ENCODE results near the gene KYAT1.

KYAT1 gene

DNA sequence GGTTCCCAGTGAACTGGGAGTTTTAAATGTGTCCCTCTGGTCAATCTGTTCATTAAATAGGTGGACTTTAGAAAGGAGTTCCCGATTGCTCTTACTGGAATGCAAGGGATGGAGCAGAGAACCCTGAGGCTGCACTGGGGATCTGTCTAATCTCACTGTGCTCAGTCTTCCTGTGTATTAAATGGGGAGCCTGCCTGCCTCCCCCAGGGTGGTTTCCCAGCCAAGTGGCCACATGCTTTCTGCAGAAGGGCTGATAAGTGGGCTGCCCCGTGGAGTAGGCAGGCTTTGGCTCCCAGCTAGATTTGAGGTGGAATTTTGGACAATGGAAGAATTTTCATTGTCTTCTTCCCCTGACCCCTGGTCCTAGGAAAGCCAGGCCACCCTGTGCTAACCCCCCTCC, 25.0 kb upstream of the KYAT1 start:
- DNase-seq: no peak

DNA sequence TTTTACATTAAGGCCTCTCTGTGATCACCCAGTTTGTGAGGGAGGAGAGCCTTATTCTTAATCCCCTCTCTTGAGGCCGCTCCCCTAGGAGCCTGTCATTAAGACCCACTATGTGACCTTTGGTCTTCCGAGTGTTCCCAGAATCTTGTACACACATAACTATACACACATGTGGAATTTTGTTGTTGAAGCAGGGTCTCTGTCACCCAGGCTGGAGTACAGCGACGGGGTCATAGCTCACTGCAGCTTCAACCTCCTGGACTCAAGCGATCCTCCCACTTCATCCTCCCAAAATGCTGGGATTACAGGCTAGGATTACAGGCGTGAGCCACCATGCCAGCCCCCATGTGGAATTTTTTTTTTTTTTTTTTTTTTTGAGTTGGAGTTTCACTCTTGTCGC, 24.2 kb upstream of the KYAT1 start:
- no peak for DNase-seq

DNA sequence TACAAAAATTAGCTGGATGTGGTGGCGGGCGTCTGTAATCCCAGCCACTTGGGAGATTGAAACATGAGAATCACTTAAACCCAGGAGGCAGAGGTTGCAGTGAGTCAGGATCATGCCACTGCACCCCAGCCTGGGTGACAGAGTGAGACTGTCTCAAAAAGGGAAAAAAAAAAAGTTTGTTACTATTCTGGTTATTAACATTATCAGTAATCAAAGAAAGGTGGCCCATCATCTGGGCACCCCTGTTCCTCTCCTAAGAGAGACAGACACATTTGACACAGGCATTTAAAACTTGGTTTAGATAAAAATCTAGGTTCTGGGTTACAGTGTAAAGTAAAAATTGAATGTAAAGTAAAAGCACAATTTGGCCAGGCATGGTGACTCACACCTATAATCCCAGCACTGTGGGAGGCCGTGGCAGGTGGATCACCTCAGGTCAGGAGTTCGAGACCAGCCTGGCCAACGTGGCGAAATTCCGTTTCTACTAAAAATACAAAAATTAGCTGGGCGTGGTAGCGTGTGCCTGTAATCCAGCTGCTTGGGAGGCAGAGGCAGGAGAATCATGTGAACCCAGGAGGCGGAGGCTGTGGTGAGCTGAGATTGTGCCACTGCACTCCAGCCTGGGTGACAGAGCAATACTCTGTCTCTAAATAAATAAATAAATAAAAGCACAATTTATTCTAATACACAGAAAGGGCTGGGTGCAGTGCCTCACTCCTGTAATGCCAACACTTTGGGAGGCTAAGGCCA, 22.3 kb upstream of the KYAT1 start:
- DNase-seq: peak; percentile 52

DNA sequence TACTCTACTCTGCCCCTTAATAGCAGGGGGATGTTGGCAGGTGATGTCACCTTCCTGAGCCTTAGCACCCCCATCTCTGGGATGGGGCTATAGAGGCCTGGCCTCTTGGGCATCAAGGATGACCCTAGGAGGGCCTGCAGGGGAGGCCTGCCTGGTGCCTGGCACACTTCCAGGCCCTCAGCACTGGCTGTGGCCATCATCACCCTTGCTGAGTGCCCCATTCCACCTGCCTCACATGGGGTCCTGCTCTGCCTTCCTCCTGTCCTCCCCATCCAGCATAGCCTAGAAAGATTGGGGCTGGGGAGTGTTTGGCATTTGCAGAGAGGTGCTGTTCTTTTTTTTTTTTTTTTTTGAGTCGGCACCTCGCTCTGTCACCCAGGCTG, 21.3 kb upstream of the KYAT1 start:
- DNase-seq: no peak

DNA sequence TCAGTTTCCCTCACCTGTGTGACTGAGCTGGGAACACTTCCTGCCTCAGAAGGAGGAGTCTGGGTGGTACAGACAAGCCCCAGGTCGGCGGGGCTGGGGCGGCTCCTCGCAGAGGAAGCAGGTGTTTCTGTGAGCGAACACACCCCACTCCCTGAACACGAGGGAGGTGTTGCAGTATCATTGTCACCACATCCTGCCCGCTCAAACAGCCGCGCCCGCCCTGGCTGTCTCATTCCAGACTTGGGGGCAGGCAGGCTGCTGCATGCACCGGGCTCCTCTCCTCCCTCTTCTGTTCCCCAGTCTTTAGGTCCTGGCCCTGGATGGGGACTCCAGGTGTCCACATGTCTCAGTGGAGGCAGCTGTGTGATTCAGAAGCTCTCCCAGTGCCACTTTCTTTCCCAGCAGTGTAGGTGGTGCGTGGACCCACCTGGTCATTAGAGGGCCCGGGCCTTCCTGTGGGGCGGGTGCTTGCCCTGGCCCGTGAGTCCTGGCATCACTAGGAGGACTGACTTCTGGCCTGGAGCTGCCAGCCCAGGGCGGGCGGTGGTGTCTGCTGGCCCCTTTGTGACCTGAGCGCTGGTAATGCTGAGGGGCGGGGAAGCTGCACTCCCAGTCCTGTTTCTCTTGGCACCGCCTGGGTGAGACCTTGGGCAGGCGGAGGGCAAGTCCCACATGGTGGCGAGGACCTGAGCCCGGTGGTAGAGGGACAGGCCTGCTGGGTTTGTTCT, 20.8 kb upstream of the KYAT1 start:
- no peak for DNase-seq

DNA sequence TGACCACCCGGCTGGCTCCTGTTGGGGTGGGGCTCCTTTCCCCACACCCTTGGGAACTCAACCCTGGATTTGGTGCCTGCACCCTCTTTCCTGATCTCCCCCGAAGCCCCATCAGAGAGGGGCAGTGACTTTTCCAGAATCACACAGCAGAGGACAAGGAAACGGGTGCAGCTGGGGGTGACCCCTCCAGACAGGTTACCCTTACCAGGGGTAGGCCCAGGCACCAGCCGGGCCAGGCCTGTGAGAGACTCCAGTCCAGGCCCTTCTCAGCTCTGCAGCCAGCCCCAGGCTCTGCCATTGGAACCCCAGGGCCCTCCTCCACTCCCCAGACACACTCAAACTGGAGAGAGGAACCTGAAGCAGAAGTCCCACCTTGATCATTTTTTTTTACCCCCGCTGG, 20.1 kb upstream of the KYAT1 start:
- DNase-seq: no peak

DNA sequence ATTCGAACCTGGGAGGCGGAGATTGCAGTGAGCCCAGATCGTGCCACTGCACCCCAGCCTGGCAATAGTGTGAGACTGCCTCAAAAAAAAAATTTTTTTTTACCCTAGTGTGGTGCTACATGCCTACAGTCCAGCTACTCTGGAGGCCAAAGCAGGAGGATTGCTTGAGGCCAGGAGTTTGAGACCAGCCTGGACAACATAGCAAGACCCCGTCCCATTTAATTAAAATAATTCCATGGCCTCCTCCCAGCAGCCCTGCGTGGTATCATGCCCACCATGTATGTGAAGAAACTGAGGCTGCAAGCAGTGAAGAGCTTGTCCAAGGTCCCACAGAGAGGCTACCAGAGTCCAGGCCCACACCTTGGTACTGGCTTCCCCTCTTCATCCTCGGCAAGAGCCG, 19.6 kb upstream of the KYAT1 start:
- no peak for DNase-seq

DNA sequence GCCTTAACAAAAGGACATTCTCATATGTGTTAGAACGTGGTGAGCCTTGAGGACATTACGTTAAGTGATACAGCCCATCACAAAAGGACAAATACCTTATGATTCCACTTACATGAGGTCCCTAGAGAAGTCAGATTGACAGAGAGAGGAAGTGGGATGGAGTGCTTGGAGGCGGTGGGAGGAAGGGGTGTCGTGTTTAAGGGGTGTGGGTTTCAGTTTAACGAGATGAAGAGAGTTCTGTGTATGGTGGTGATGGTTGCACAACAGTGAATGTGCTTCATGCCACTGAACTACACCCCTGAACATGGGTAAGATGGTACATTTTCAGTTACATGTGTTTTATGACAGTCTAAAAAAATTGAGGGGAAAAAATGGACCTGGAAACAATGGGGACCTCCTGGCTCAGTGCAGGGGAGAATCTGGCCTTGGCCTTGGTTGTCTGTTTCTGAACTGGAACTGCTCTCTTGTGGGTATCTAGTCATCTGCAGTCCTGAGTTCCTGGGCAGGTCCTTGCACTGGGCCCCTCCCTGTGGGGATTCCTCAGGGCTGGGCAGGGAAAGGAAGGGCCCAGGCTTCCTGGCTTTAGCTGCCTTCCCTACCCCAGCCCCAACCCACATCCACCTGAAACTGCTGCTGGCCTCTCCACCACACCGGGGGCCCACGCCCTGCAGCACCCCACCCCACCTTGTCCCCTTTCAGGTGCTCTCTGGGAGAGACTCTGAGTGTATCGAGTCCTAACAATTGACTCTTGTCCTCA, 18.0 kb upstream of the KYAT1 start:
- DNase-seq: no peak

DNA sequence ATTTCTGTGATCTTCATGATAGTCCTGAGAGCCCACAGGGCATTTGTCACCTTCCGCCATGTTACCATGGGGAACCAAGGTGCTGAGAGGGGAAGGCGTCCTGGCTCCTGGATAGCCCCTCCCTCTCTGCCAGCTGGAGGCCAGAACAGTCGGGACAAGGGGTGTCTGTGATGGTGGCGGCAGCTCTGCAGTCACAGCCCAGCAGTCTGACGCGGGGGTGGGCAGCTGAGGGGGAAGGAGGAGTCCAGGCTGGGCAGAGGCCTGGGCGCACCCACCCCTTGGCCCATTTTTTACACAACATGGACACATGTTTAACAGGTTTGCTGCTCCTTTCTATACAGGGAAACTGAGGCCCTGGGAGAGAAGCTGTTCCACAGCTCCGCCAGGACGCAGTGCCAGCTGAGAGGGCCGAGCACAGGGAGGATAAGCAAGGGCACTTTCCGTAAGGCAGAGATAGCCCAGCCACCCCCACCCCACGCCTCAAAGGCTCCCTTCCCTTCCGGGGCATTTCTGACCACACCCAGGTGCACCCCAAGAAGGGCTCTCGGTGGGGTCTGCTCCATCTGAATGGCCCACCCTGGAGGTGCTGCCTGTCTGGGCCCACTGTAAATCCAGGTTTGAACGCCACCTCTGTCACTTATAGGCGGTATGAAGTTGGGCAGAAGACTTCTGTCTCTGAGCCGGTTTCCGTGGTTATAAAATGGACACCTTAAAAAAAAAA, 17.3 kb upstream of the KYAT1 start:
- no peak for DNase-seq

DNA sequence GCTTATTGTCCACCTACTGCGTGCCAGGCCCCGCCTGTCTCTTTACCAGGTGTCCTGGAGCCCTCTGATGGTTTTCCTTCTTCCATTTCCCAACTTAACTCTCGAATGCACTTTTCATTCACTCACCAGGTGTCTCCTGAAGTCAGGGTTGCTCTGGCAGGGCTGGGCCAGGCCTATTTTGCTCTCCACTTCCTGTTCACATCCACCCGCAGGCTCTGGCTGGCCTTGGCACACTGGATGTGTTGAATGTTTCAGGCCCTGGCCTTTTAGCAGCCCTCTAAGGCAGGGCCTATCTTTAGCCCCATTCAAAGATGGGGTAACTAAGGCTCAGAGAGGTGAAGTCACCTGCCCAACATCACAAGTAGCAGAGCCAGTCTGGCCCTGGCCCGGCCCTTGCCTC, 16.6 kb upstream of the KYAT1 start:
- no peak for DNase-seq

DNA sequence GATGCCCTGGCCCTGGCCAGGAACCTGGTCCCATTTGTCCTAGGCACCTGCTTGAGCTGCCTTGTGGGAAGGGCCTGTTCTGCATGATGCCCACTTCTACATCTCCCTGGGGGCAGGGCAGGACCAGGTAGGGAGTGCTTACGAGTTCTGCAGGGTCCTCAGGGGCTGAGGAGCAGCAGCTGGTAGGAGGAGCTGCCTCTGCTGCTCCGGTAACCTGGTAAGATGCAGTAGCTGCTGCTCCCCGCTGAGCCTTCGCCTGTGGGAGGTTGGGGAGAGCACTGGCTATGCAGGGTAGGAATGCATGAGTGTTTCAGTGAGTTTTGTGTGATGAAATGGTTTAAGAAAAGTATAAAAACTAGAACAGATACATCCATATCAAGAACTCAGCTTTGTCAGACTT, 13.8 kb upstream of the KYAT1 start:
- no peak for DNase-seq

DNA sequence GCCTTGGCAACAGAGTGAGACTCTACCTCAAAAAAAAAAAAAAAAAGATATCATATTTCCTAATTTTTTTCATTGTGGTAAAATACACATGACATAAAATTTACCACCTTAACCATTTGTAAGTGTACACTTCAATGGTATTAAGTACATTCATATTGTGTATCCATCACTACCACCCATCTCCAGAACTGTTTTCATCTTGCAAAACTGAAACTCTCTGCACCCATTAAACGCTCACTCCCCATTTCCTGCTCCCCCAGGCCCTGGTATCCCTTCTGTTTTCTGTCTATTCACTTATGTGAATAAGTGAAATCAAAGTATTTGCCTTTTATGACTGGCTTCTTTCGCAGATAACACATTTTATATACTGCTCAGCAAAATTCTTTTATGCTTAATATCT, 13.0 kb upstream of the KYAT1 start:
- no peak for DNase-seq

DNA sequence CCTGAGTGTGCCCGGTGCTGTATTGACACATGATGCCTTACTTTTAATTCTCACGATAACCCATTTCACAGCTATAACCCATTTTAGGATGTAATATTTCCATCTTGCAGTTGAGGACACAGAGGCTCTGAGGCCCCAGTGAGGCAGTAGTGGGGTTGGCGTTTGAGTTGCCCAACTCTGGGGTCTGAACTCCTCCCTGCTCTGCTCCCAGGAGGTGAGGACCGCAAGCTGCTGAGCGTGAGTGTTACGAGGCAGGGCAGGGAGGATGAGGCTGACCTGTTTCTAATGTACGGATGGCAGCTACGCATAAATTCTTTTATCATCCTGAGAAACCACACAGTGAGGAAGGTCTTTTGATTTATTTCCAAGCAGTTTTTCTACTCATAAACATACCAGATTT, 11.6 kb upstream of the KYAT1 start:
- DNase-seq: no peak

DNA sequence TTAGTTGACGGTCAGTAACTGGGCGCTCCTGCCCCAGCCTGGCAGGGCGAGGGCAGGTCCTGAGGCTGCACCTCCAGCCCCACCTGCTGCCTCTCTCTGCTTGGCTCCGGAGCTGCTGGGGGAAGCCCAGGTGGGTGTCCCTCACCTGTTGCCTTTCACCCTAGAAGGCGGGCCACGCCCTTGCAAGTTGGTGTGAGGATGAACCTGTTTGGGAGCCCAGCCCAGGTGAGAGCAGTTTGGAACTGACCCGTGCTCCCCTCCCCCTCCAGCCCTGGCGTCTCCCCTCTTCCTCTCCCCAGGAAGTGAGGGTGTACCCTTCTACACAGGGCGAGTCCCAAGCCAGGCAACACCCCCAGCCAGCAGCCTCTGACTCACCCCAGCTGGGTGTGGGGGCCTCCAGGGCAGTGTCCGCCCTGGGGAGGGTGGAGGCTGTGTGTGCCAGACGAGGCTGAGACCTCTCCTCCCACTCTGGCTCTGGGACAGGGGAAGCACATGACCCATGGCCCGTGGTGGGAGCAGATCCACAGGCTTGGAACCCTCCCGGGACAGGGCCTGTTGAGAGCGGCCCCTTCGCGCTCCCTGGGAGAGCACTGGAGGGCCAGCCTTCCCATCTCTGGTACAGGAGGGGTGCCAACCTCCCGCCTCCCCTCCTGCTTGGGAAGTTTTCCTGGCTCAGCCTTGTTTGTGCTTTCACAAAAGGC, 10.6 kb upstream of the KYAT1 start:
- peak; percentile 77 for DNase-seq

DNA sequence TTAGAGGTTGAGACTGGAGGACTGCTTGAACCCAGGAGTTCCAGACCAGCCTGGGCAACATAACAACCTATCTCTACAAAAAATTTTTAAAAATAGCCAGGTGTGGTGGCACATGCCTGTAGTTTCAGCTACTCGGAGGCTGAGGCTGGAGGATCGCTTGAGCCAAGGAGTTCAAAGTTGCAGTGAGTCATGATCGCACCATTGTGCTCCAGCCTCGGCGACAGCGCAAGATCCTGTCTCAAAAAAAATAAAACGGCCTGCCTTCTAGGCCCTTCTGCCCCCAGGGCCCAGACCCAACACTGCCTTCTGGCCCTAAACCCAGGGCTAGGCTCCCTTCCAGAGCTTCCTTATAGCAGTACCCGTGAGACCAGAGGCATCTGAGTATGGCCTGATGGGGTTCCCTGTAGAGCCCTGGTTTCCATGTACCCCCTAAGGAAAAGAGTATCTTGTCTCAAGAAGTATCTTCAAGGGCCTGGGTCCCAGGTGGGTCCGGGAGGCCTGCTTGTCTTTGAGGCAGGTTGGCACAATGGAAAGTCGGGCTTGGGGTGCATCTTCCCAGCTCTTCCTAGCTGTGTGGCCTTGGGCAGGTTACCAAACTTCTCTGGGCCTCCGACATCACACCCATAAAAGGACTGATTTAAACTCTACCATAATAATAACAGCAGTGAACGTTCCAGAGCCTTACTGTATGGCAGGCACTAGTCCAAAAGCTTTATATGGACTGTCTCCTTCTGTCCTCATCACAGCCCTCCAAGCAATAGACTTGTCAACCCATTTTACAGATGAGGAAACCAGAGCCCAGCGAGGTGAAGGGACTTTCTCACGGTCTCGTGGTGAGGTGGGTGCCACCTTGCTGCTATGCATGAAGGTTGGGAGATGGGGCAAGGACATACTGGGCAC, 9.8 kb upstream of the KYAT1 start:
- no peak for DNase-seq

DNA sequence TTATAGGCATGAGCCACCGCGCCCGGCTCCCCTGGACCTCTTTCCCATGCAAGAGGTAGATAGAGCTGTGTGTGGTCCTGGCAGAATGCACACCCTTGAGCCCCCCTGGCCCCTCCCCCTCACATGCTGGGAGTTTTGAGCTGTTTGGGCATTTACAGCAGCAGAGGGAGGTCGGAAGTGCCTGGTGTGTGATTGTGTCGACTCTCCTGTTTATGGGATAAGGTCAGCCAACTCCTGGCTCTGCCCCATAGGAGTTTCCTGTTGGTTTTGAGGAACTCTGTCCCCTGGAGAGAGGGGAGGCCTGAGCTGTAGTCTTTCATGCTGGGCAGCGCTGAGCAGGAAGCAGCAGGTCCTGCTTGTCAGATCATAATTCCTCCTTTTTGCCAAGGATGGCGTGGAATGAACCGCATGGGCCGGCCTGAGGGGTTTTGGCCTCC, 6.2 kb upstream of the KYAT1 start:
- DNase-seq: no peak

DNA sequence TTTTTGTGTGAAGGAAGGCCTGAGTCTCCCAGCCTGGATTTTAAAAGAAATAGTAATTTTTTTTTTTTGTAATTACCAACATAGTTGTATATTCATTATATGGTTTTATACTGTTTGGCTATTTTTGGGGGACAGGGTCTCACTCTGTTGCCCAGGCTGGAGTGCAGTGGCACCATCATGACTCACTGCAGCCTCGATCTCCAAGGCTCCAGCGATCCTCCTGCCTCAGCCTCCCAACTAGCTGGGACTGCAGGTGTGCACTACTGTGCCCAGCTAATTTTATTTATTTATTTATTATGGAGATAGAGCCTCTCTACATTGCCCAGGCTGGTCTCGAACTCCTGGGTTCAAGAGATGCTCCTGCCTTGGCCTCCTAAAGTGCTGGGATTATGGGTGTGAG, 5.3 kb upstream of the KYAT1 start:
- DNase-seq: no peak

DNA sequence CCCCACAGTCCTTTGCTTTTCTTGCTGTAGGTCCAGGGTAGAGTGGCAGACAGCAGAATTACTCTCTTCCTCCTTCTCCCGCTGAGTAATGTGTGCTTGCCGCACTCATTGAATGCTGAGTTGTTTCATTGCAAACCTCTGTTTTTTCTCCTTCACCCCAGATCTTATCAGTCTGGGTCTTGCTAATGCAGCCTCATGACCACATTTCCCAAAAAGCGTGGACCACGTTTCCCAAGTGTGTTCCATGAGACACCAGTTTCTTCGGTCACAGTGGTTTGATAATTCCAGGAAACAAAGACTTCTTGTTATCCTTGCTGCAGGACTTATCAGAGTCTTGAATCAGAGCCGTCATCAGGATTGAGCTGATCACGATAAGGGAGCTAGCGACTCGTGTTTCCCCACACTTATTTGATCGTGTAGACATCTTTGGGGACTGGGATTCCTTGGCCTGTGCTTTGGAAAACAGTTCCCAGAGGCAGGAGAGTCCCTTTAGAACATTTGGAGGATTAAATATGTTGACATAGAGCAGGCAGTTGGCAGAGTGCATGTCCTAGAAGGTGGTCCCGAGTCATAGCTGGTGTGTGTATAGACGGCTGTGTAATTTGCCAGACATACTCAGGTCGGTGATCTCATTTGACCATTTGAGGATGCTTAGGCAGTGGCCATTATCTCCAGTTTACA, 4.6 kb upstream of the KYAT1 start:
- no peak for DNase-seq

DNA sequence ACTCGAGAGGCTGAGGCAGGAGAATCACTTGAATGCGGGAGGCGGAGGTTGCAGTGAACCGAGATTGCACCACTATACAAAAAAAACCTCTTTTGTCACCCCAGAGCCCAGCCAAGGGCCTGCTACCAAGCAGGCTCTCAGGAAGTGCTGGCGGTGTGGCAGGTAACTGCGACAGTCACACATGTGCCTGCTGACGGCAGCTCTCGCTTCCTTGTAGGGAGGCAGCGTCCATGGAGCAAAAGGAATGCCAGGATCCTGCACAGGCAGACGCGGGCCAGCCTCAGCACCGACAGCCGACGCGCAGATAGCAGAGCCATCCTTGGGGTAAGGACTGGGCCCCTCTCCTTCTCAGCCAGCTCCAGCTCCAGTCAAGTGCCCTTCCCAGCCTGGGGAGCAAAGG, 4.0 kb upstream of the KYAT1 start:
- DNase-seq: no peak

DNA sequence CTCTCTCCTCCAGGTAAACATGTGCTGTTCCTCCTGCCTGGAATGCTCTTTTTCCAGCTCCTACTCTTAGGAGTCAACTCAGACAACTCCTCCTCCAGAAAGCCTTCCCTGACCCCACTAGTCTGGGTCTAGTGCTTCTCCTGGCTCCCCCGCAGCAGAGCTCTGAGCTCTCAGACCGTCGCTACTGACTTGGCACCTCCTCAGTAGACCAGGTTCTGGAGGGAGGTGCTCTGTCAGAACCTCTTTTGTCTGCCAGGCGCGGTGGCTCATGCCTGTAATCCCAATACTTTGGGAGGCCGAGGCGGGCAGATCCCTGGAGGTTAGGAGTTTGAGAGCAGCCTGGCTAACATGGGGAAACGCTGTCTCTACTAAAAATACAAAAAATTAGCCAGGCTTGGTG, 3.6 kb upstream of the KYAT1 start:
- no peak for DNase-seq

DNA sequence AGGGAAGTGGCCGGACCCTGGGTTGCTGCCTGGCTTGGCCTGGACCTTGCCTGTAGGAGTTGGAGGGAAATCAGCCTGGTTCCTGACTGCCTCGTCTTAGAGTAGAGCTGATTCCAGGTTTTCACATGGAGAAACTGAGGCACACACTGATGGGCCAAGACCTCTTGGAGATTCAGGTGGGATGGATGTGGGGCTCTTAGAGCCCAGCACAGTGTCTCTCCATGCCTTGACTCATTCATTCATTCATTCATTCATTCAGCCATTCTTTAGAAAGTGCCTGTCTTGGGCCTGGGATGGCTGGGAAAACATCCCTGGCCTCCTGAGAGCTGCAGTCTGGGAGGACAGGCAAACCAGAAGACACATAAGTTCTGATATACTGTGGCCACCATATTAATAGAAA, 2.4 kb upstream of the KYAT1 start:
- DNase-seq: no peak
